Nucleus accumbens (tissue), 56 donors: ENCODE results near the gene SERGEF.

Source experiments
- DNase-seq, 56 donors: peaks; one replicate each; lab custom pipeline; 2025; lab: John Stamatoyannopoulos, UW

The SERGEF gene

DNA sequence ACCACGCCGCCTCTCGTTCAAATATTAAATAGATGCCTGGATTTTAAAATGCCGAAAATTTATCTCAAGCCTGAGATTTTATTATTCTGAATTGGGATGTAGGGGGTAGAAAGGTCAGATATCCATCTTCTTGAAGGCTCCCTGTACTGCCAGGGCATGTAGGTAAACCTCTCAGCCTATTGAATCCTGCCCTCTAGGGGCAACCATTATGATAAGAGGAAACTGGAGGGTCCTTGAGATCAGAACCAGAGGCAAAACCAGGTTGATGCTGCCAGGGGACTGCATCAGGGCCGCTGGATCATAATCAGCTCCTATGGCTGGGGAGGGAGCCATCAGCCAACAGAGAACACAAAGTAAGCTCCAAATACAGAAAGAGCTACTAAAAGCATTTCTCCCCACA lies 185.8 kb downstream of the SERGEF start:
- no peak for DNase-seq

DNA sequence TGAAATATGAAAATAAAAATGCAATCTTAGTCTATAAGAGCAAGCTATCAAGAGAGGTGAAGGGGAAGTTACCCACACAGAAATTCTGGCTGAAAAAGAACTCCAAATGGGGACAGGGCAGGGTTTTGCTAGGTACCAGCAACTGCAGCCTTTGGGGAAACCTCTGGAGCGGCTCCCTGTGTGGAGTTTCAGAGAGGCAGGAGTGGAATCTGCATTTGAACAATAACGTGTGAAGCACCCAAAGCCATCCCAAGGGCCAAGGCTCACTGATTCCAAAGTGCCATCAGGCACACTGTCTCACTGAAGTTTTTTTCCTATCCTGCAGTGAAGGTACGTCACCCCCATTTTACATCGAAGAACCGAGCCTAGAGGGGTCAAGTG lies 190.5 kb downstream of the SERGEF start:
- DNase-seq = no peak

GRCh38 chr11:17821648-17822400 lies 191.0 kb downstream of the SERGEF start:
- DNase-seq = no peak

DNA sequence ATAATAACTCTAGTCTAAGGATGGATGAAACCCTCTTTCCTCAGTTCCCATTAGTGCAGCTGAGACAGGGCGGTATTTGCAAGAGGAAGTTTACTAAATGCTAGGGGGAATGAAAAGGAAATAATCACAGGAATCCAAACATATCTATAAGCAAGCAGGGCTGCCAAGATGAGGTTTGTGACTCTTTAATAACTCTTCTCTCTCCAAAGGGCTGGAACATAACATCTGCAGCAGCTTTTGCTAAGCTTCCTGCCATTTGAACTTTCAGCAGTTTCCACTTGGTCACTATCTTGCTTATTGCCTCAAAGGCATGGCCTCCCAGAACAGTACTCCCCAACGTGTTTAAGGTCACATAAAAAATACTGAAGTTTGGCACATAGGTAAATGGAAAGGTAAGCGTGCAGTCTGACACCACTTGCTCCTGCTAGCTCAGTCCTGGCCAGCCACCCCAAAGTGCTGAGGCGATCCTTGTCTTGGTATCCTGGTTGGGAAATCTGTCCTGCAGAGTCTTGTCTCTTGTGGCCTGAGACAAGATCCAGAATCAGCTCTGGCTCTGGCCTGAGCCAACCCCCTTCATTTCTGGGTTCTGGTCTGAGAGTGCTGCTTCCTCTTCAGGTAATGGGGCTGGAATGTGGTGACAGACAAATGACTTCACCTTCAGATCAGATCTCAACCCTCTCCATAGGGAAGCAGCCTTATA lies 196.5 kb downstream of the SERGEF start:
- DNase-seq = no peak

DNA sequence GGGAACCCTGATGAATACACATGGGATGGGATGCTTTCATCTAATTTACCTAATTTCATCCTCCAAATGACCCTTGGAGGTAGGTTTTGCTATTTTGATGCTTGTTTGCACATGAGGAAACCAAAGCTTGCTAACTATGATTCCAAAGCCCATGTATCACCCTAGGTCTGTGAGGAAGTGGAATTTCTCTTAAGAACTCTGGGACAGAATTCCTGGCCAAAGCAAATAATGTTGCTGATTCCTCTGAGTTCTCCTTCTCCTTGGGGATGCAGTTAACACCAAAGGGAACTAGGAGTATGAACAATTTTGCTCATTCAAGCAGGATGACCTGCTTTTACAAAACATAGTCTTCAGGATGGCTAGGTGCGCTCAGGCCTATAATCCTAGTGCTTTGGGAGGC lies 198.3 kb downstream of the SERGEF start:
- no peak for DNase-seq

DNA sequence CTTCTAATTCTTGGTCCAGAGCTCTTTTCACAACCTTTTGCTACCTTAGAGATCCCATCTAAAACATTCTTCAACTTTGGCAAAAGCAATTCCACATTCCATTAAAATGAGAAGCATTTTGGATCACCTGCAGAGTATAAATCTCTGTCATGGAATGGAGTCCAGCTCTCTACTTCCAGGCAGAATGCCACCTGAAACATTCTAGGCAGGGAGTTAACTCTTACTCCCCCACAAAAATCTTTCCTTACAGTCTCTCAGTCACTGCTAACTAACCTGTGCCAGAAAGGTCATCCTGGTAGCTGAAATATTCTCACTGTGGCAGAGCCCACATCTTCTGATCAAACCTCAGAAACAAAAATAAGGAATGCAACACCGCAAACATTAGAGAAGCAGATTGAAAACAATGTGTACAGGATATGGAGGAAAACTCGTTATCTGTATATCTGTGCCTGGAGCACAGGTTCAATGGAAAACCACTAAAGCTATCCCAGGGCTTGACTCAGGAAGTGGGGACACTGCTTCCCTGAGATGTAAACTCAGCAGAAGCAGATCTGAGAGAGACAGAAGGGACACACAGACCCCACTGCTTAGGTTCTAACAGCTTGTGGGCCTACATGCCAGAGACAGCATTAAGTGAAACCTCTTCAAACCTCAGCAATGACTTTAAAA lies 199.3 kb downstream of the SERGEF start:
- no peak for DNase-seq

GRCh38 chr11:17812865-17813187 lies 200.0 kb downstream of the SERGEF start:
- no peak for DNase-seq

DNA sequence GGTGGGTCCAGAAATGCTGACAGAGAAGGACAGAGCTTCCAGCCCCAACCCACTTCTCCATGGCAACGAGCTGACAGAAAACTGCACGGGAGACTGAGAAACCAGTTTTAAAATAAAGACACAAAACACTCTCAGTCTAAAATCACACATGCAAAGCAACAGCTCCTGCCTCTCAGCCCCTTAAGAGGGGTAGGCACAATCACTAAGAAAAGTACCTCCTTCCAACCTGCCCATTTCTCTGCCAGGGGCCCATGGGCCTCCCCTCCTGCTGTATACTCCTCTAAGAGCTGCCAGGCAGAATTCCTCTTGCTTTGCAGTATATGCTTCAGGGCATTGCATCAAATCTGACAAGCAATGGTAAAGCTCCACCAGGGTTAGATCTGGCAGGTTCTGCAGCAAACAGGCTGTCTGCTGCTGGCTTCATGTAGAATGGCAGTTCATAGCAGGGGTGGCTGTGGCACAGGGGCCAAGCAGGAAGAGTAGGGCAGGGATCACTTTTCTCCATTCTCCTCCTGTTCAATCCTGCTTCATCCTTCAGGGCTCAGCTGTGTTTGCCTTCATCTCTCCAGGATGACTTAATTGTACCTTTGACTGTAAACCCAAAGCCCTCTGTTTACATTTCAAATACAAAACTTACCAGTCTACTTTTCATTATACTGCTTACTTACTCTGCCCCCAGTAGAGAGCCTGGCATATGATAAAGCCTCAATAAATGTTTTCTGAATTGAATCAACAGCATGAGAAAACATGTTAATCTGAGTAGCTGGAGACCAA lies 200.6 kb downstream of the SERGEF start:
- DNase-seq = no peak

DNA sequence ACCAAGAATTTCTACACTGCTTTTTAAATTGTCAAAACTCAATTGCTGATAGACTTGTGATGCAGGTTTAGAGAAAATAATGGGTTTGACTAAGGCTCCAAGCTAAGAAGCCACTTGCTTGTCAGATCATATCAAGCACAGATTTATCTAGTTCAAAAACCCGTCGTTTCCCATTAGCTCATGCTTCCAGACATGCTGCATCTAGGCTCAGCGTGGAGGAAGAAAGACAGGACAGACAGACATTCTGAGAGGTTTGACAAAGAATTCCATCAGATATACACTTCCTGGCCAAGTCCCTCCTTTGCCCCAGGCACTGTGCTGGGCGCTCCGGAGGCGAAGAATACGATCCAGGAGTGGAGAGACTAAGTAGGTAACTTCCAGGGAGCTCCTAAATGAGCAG lies 201.5 kb downstream of the SERGEF start:
- no peak for DNase-seq

DNA sequence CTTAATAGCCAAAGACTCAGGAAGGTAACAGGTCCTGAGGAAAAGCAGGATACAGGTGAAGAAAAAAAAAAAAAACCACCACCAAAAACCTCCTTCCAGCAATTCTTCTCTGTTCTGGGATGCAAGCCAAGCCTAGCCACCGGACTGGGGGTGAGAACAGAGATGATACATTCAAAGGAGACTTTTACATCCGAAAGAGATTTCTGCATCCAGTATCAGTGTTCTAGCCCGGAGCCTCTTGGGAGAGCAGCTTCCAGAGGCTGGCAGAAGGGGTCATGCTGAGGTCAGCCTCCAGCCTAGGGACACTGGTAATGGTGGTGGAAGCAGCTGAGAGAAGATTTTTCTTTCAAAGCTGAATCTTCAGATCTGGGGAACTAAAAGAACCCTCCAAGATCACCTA lies 202.1 kb downstream of the SERGEF start:
- no peak for DNase-seq

DNA sequence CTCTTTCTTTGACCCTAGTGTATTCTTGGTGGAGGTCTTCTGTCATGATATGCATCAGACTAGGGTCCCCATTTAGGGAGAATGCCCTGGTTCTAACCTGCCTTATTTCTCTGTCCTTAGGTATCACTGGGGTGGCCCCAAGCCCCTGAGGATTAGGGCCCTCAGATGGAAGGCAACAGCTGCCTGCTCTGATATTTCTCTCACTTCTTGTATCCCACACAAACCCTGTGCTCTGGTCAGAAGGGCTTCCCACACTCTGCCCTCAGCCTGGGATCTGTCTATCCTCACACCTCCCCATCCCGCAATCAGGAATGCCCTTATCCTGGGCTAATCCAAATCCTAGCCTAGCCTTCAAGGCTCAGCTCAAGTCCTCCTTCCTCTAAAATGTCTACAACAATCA lies 202.8 kb downstream of the SERGEF start:
- DNase-seq = no peak

DNA sequence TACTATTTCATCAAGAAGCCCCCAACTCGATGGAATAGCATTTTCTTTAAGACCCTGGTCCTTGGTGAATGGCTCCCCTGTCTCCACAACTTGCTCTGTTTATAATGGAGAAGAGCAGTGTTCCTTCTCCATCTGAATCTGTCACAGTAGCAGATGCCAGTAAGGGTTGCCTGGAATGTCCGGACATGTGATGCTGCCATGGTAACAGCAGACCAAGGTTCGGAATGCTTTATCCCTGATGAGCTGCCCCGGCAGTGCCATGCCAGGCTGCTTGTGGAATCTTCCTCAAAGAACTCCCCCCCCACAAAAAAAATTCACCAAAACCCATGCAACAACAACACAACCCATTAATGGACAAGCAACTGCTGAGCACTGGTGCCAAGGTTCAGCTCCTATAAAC lies 205.8 kb downstream of the SERGEF start:
- peak in 1 of 56 donors; percentile 22 for DNase-seq

- DNase-seq = no peak
Observed at GRCh38 chr11:17805873-17806272, 207.0 kb downstream of the SERGEF start.

GRCh38 chr11:17805043-17805442 lies 207.8 kb downstream of the SERGEF start:
- no peak for DNase-seq

DNA sequence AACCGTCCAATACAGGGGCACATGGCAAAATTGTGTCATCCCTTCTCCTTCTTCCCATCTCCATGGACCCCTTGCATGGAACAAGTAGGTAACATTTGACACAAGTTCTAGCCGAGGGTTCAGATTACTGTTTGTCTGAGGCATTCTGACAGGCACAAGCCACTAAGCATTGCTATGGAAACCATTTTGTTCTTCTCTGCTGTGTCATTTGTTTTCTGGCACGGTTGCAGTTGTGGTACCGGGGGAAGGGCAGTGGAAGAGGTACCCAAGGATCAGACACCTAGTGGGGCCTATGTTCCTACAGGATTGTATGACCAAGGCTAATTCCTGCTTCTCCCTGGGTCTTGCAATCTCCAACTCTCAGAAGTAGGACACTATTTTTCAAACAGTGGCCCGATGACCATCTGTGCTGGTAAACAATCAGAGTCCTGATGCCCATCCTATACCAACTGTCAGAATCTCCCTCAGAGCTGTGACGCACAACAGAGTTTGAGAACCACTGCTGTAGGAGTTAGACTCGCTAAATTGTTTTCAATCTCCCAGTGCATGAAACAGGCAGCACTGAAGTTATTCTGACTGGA lies 209.0 kb downstream of the SERGEF start:
- no peak for DNase-seq

GRCh38 chr11:17802491-17802890 lies 210.4 kb downstream of the SERGEF start:
- no peak for DNase-seq

- DNase-seq = no peak
Observed at GRCh38 chr11:17801166-17801565, 211.7 kb downstream of the SERGEF start.

GRCh38 chr11:17799147-17799546 lies 213.7 kb downstream of the SERGEF start:
- no peak for DNase-seq

GRCh38 chr11:17798716-17799115 lies 214.1 kb downstream of the SERGEF start:
- no peak for DNase-seq

- DNase-seq = peak in 4 of 56 donors; percentile 11 to 20 (median 16)
Observed at GRCh38 chr11:17798253-17798652, 214.6 kb downstream of the SERGEF start.

DNA sequence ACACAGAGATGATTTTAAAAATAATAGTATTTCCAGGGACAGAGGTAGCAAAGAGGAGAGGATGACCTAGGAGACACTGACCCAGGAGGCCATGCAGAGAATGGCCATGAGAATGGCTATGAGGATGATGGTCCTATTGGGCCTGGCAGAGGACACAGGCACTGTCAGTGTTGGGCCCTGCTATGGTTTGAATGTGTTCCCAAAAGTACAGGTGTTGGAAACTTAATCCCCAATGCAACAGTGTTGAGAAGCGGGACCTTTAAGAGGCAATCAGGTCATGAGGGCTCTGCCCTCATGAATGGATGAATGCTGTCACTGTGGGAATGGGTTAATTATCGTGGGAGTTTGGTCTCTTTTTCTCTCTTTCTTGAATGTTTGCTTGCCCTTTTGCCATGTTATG lies 216.7 kb downstream of the SERGEF start:
- DNase-seq = no peak
